Activated CD4-positive, alpha-beta memory T cell treated with anti-CD3 and anti-CD28 coated beads, Interleukin-2, amount 10 ng/mL, durations not matched to agents 7 days and 5 days (primary cell): ENCODE results near the gene KIF5A. TPM values are rescaled to one million over a fixed set of nuclear protein-coding genes. Genes with fewer than 3 reads are reported as not detected.
"Not testable (repeated sequence)": the region's sequence is repeated elsewhere in the genome, so short reads cannot be mapped to it uniquely, and the experiment has no call there.

ENCODE experiments used
- CTCF ChIA-PET: fragments of 350-600 bp; sonication (Branson Sonifier 250); formaldehyde crosslinking; loops from one replicate; lab custom pipeline; 2021; ENCODE audit warnings: antibody characterized with exemption, inconsistent platforms; lab: Charles Lee
- POLR2A ChIA-PET: fragments of 350-600 bp; sonication (Branson Sonifier 250); formaldehyde crosslinking; loops from one replicate; lab custom pipeline; 2021; ENCODE audit warnings: antibody characterized with exemption; lab: Charles Lee
- DNase-seq: peaks from one replicate; pipeline ENCODE4 v3.0.0-alpha.2; 2020
- H3K27ac Mint-ChIP-seq: one replicate; pipeline ENCODE4 v1.8.0; 2021; ENCODE audit warnings: mild to moderate bottlenecking, mixed read lengths
- H3K27me3 Mint-ChIP-seq: one replicate; pipeline ENCODE4 v1.8.0; 2021; ENCODE audit warnings: mixed read lengths
- H3K36me3 Mint-ChIP-seq: one replicate; pipeline ENCODE4 v1.8.0; 2021; ENCODE audit warnings: low read depth, mixed read lengths
- H3K4me1 Mint-ChIP-seq: one replicate; pipeline ENCODE4 v1.8.0; 2021; ENCODE audit warnings: mixed read lengths
- H3K4me3 Mint-ChIP-seq: one replicate; pipeline ENCODE4 v1.8.0; 2021; ENCODE audit warnings: mild to moderate bottlenecking, mixed read lengths
- H3K9me3 Mint-ChIP-seq: one replicate; pipeline ENCODE4 v1.8.0; 2021; ENCODE audit warnings: mixed read lengths
- total RNA-seq, 2 experiments: library from RNA; stranded (reverse); gene quantifications; one replicate each; pipeline ENCODE4 v1.2.3, GENCODE V29; 2021

The KIF5A gene
- total RNA-seq, 2 experiments from 2014 or later: 0.93 to 1.0 TPM

DNA sequence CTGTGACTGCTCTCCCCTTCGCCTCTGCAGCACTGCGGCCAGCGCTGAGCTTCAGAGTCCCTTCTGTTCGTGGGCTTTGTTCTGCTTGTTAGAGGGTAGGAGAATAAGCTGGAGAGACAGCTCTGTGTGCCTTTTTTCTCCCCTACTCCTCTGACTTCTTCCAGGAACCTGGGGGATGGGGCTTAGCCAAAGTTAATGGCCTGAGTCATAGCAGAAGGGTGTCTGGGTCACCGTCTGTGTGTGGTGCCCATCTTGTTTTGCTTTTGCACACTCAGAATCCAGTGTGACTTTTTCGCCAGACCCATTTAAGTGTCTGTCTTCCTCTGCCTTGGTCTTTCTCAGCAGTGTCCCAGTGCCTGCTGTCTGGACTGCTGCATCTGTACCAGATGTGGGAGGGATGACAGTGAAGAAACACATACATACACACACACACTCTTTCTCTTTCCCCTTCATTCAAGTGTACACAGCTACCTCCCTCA, 3.0 kb downstream of the KIF5A start:
- ChIA-PET POLR2A (interaction anchor here (0.6 kb wide), 1 partner anchor 1188 kb away, joined by 3 read pairs; no protein-coding TSS in a partner anchor), CTCF (interaction anchor here (1.1 kb wide), 1 partner anchor 31 kb away, joined by 3 read pairs; no protein-coding TSS in a partner anchor)
- no peak for DNase-seq
- Mint-ChIP-seq H3K36me3 (no peaks in the 10 kb centered on the region), H3K27me3 (peaks cover 18% of the 10 kb centered on the region), H3K4me1 (peaks cover 21% of the 10 kb centered on the region), H3K27ac (no peak overlapping the region), H3K9me3 (no peaks in the 10 kb centered on the region), H3K4me3 (no peak overlapping the region)

DNA sequence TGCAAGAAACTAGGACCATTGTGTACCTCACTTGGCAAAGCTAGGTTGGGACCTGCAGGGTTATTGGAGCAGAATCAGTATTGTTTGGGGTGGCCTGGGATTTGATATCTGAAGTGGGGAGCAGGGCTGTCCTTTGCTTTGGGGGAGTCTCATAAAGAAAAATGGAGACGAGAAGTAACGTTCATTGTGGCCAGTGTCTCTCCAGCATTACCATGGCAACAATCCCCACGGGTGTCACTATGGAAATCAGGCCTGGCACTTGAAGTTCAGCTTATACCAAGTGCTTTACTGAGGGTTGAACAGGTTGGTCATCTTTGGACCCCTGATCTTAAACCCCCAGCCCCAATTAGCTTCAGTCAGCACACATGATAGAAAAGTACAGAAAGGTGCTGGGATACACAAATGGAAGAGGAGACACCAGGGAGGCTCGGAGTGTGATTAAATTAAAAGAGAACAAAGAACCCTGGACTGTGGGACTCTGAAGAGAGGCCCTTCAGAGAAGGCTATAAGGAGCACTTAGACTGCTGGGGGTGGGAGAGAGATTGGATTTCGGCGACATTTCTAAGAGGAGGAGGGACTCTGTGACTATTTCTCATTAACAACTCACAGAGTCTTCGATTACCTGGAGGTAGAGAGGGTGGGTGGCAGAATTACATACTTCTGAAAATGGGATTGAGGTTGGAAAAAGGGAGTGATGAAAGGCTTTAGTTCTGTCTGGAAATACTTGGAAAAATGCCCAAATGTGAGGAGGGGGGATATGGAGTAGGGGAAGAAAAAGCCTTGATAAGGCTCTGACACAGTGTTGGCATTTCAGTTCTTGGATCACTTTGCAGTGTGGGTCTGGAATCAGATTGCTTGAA, 3.7 kb downstream of the KIF5A start:
- POLR2A ChIA-PET: no interaction called here
- CTCF ChIA-PET: interaction anchor here (1.1 kb wide), 1 partner anchor 30 kb away, joined by 3 read pairs; no protein-coding TSS in a partner anchor
- H3K27ac Mint-ChIP-seq: no peak overlapping the region
- H3K9me3 Mint-ChIP-seq: no peaks in the 10 kb centered on the region
- no peaks in the 10 kb centered on the region for H3K36me3 Mint-ChIP-seq
- H3K27me3 Mint-ChIP-seq: peaks cover 16% of the 10 kb centered on the region
- no peak for DNase-seq
- peaks cover 20% of the 10 kb centered on the region for H3K4me1 Mint-ChIP-seq
- no peak overlapping the region for H3K4me3 Mint-ChIP-seq

DNA sequence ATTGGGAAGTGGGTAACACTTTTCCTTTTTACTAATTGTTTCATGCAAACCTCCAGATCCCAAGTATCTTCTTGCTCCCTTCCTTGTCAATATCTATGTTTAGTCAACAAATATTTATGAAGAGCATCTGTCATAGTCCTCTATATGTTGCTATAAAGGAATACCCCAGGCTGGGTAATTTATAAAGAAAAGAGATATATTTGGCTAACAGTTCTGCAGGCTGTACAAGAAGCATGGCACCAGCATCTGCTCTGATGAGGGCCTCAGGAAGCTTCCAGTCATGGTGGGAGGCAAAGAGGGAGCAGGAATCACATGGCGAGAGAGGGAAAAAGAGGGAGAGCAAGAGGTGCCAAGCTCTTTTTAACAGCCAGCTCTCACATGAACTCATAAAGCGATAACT, 4.6 kb downstream of the KIF5A start:
- ChIA-PET POLR2A (no interaction called here), CTCF (interaction anchor here (0.5 to 0.7 kb wide), 2 partner anchors 247 to 277 kb away, joined by 3 read pairs; no protein-coding TSS in a partner anchor)
- Mint-ChIP-seq H3K9me3 (no peaks in the 10 kb centered on the region), H3K4me3 (no peak overlapping the region), H3K27ac (no peak overlapping the region), H3K4me1 (peaks cover 14% of the 10 kb centered on the region), H3K27me3 (peaks cover 8% of the 10 kb centered on the region), H3K36me3 (no peaks in the 10 kb centered on the region)
- no peak for DNase-seq

DNA sequence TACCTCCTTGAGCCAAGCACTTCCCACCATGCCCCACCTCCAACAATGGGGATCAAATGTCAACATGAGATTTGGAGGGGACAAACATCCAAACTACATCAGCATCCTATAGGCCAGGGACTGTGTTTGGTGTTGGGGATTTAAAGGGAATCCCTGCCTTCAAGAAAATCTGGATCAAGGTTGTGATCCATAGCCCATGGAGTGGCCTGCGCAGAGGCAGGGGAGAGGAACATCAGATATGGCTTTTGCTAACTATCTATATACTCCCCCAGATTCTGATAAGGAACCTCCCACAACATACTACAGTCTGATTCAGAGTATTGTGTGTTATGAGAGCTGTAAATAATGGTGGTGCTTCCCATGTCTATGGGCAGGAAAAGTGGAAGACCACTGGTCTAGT, 5.1 kb downstream of the KIF5A start:
- Mint-ChIP-seq H3K4me1 (peaks cover 14% of the 10 kb centered on the region), H3K9me3 (no peaks in the 10 kb centered on the region), H3K36me3 (no peaks in the 10 kb centered on the region), H3K27me3 (peaks cover 6% of the 10 kb centered on the region), H3K27ac (no peak overlapping the region), H3K4me3 (no peak overlapping the region)
- CTCF ChIA-PET: interaction anchor here (0.7 kb wide), 1 partner anchor 278 kb away, joined by 3 read pairs; no protein-coding TSS in a partner anchor
- POLR2A ChIA-PET: no interaction called here
- no peak for DNase-seq

DNA sequence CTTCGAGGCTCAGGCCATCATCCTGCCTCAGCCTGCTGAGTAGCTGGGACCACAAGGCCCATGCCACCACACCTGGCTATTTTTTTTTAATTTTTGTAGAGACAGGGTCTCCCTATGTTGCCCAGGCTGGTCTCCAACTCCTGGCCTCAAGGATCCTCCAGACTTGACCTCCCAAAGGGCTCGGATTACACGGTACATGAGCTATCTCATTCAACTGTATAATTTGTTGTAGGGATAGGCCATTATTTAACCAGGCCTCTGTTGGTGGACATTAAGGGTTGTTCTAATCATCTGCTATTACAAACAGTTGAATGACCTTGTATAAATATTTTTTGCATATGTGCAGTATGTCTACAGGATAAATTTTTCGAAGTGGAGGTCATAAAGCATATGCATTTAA, 9.0 kb downstream of the KIF5A start:
- no peak for DNase-seq
- ChIA-PET POLR2A (interaction anchor here (0.6 to 1.1 kb wide), 2 partner anchors 12 to 22 kb away, joined by 3 read pairs; partner anchors contain the start of gene DCTN2), CTCF (interaction anchor here (1.1 kb wide), 1 partner anchor 25 kb away, joined by 5 read pairs; no protein-coding TSS in a partner anchor)
- Mint-ChIP-seq H3K4me1 (peaks cover 2% of the 10 kb centered on the region), H3K4me3 (no peak overlapping the region), H3K27ac (no peak overlapping the region), H3K27me3 (peaks cover 10% of the 10 kb centered on the region), H3K36me3 (no peaks in the 10 kb centered on the region), H3K9me3 (no peaks in the 10 kb centered on the region)

DNA sequence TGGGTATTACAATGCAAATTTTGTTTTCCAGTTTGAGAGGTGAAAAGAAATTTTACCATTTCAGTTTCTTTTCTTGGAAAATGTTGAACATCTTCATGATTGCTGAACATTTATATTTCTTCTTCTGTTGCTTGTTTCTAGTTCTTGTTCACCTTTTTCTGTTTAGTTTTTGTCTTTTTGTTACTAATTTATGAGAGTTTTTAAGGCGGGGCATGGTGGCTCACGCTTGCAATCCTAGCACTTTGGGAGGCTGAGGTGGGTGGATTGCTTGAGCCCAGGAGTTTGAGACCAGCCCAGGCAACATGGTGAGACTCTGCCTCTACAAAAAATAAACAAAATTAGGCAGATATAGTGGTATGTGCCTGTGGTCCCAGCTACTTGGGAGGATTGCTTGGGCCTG, 10.7 kb downstream of the KIF5A start:
- Mint-ChIP-seq H3K27me3 (peaks cover 10% of the 10 kb centered on the region), H3K4me1 (peaks cover 2% of the 10 kb centered on the region), H3K4me3 (no peak overlapping the region), H3K9me3 (no peaks in the 10 kb centered on the region), H3K36me3 (no peaks in the 10 kb centered on the region), H3K27ac (no peak overlapping the region)
- POLR2A ChIA-PET: no interaction called here
- CTCF ChIA-PET: no interaction called here
- no peak for DNase-seq

DNA sequence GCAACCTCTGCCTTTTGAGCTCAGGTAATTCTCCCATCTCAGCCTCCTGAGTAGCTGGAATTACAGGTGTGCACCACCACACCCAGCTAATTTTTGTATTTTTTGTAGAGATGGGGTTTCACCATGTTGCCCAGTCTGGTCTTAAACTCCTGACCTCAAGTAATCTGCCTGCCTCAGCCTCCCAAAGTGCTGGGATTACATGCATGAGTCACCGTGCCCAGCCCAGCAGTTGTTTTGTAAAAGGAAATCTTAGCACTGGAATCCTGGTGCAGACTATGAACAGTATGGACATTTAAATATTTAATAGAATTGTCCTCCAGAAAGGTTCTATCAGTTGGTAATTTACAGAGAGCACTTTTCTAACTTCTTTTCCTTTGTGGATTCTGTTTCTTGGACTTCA, 11.3 kb downstream of the KIF5A start:
- H3K4me3 Mint-ChIP-seq, DNase-seq, H3K27ac Mint-ChIP-seq, POLR2A ChIA-PET, CTCF ChIA-PET, H3K36me3 Mint-ChIP-seq, H3K4me1 Mint-ChIP-seq, H3K9me3 Mint-ChIP-seq: not testable (repeated sequence)
- peaks cover 10% of the 10 kb centered on the region for H3K27me3 Mint-ChIP-seq

DNA sequence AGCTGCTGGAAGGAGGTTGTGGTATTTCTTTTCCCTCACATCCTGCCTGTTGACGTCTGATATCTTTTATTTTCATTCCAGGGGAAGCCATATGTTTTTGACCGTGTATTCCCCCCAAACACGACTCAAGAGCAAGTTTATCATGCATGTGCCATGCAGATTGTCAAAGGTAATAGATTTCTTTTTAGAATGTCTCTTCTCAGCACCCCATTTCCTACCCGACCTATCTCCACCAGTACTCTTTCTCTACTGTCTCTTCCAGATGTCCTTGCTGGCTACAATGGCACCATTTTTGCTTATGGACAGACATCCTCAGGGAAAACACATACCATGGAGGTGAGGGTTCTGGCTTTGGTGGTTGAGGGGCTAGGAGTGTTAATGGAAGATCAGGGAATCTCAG, 13.5 kb downstream of the KIF5A start:
- Mint-ChIP-seq H3K36me3 (no peaks in the 10 kb centered on the region), H3K27ac (no peak overlapping the region), H3K9me3 (no peaks in the 10 kb centered on the region), H3K4me1 (peaks cover 2% of the 10 kb centered on the region), H3K27me3 (peaks cover 10% of the 10 kb centered on the region), H3K4me3 (no peak overlapping the region)
- ChIA-PET CTCF (interaction anchor here (2.1 to 2.8 kb wide), 2 partner anchors 12 to 21 kb away, joined by 6 to 12 read pairs; no protein-coding TSS in a partner anchor), POLR2A (no interaction called here)
- DNase-seq: no peak

DNA sequence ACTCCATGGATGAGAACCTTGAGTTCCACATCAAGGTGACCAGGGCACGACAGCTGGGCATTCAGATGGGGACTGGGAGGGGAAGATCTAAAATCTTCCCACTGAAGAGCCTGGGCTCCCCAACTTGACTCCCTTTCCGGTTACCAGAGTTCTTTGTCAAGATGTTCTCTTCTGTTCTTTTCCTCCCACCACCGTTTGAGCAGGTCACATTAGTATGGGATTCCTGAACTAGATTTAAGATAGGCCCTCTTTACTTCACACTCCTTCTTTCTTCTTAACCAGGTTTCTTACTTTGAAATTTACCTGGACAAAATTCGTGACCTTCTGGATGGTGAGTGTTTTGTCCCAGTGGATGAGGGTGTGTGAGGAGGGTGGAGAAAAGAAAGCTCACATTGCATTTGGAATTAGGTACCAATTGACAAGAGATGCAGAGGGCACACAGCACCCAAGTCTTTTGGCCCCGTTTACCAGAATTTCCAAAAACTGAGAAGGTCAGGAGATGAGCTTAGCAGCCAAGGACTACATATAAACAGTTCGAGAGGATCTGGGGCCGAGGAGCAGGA, 14.4 kb downstream of the KIF5A start:
- no peaks in the 10 kb centered on the region for H3K36me3 Mint-ChIP-seq
- no peak for DNase-seq
- no peaks in the 10 kb centered on the region for H3K9me3 Mint-ChIP-seq
- H3K27ac Mint-ChIP-seq: no peak overlapping the region
- H3K4me3 Mint-ChIP-seq: no peak overlapping the region
- peaks cover 10% of the 10 kb centered on the region for H3K27me3 Mint-ChIP-seq
- CTCF ChIA-PET: interaction anchor here (2.1 to 2.8 kb wide), 2 partner anchors 11 to 20 kb away, joined by 6 to 12 read pairs; no protein-coding TSS in a partner anchor
- POLR2A ChIA-PET: no interaction called here
- peaks cover 2% of the 10 kb centered on the region for H3K4me1 Mint-ChIP-seq

DNA sequence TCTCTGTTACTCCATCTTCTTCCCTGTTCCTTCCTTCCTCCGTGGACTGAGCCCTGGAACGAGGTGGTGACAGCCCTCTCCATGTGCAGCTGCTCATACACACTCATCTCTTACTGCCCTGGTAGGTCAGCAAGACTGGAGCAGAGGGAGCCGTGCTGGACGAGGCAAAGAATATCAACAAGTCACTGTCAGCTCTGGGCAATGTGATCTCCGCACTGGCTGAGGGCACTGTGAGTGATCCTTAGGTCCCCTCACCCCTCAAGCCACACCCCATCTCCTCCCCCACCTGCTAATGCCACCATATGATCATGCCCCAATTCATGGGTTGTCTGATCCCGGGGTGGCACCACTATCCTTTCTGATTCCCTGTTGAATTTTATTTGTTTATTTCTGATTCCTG, 19.0 kb downstream of the KIF5A start:
- POLR2A ChIA-PET: no interaction called here
- CTCF ChIA-PET: no interaction called here
- no peak for DNase-seq
- Mint-ChIP-seq H3K9me3 (no peaks in the 10 kb centered on the region), H3K36me3 (no peaks in the 10 kb centered on the region), H3K4me3 (no peak overlapping the region), H3K27me3 (no peaks in the 10 kb centered on the region), H3K27ac (no peak overlapping the region), H3K4me1 (no peaks in the 10 kb centered on the region)

DNA sequence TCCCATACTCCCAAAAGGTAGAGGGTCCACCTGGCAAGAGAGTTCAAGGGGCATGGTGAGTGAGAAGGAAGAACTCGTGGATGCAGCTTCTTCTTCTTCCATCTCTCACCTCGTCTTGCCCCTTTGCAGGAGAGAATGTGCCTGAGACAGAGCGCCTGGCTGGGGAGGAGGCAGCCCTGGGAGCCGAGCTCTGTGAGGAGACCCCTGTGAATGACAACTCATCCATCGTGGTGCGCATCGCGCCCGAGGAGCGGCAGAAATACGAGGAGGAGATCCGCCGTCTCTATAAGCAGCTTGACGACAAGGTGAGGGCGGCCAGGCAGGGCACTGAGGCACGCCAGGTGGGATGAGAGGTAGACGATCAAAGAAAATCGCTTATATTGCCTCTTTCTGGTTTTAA, 20.0 kb downstream of the KIF5A start:
- Mint-ChIP-seq H3K27me3 (no peaks in the 10 kb centered on the region), H3K4me1 (no peaks in the 10 kb centered on the region), H3K9me3 (no peaks in the 10 kb centered on the region), H3K27ac (no peak overlapping the region), H3K36me3 (no peaks in the 10 kb centered on the region), H3K4me3 (no peak overlapping the region)
- POLR2A ChIA-PET: no interaction called here
- CTCF ChIA-PET: no interaction called here
- DNase-seq: no peak

DNA sequence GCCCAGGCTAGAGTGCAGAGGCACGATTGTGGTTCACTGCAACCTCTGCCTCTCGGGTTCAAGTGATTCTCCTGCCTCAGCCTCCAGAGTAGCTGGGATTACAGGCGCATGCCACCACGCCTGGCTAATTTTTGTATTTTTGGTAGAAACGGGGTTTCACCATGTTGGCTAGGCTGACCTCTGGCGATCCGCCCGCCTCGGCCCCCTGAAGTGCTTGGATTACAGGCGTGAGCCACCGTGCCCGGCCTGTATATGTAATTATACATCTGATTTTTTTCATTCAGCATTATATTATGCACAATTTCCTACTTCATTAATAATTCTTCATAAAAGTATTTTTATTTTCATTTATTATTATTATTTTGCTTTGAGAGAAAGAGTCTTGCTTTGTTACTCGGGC, 20.6 kb downstream of the KIF5A start:
- not testable (repeated sequence) for H3K27ac Mint-ChIP-seq, H3K9me3 Mint-ChIP-seq, H3K4me3 Mint-ChIP-seq, H3K36me3 Mint-ChIP-seq, DNase-seq, H3K4me1 Mint-ChIP-seq, H3K27me3 Mint-ChIP-seq
- ChIA-PET POLR2A (interaction anchor here (0.9 kb wide), 1 partner anchor 93 kb away, joined by 3 read pairs; no protein-coding TSS in a partner anchor), CTCF (interaction anchor here (0.6 to 2.2 kb wide), 3 partner anchors 8 to 115 kb away, joined by 3 to 13 read pairs (median 3); no protein-coding TSS in a partner anchor)
